Neural cell (in vitro differentiated cells): Measurements from ENCODE around the gene CERS3. TPM values are rescaled to one million over a fixed set of nuclear protein-coding genes. Genes with fewer than 3 reads are reported as not detected.

Source experiments
- H2AFZ ChIP-seq: fragments of 200-600, 300-800 bp; sonication (generic), shearing (Covaris generic); 2 replicates; pipeline ENCODE4 v1.6.0; 2014; ENCODE audit warnings: low read depth, mild to moderate bottlenecking, antibody characterized with exemption, low read length, moderate library complexity
- H3F3A ChIP-seq: fragments of 200-600 bp; shearing (Covaris generic); 2 replicates; pipeline ENCODE4 v1.6.1; 2016; ENCODE audit warnings: mild to moderate bottlenecking, moderate library complexity, mixed read lengths, antibody characterized with exemption, low read length; ENCODE audit not compliant: insufficient read depth, poor library complexity, severe bottlenecking
- H3K27ac ChIP-seq: fragments of 200-600, 300-800 bp; sonication (generic), shearing (Covaris generic); 2 replicates; pipeline ENCODE4 v1.5.1; 2014; ENCODE audit warnings: mild to moderate bottlenecking, low read length, moderate library complexity
- H3K27me3 ChIP-seq: fragments of 300-800, 200-600 bp; sonication (generic), shearing (Covaris generic); 2 replicates; pipeline ENCODE4 v1.6.0; 2014; ENCODE audit warnings: mild to moderate bottlenecking, low read depth, low read length, moderate library complexity; ENCODE audit not compliant: insufficient read depth
- H3K36me3 ChIP-seq: fragments of 300-800, 200-600 bp; sonication (generic), shearing (Covaris generic); 2 replicates; pipeline ENCODE4 v1.5.1; 2014; ENCODE audit warnings: mild to moderate bottlenecking, antibody characterized with exemption, low read length, moderate library complexity; ENCODE audit not compliant: insufficient read depth
- H3K4me2 ChIP-seq: fragments of 300-800, 200-600 bp; sonication (generic), shearing (Covaris generic); 2 replicates; pipeline ENCODE4 v1.6.0; 2014; ENCODE audit warnings: mild to moderate bottlenecking, low read length
- H3K4me3 ChIP-seq: fragments of 300-800, 200-600 bp; sonication (generic), shearing (Covaris generic); 2 replicates; pipeline ENCODE4 v1.5.1; 2014; ENCODE audit warnings: mild to moderate bottlenecking, low read length, moderate library complexity
- H3K79me2 ChIP-seq: fragments of 200-600 bp; shearing (Covaris generic); replicated peaks from 2 replicates; pipeline ENCODE4 v1.6.0; 2014; ENCODE audit warnings: mild to moderate bottlenecking, low read length, moderate library complexity; ENCODE audit not compliant: insufficient read depth
- H3K9ac ChIP-seq: fragments of 300-800, 200-600 bp; sonication (generic), shearing (Covaris generic); 2 replicates; pipeline ENCODE4 v1.6.1; 2016; ENCODE audit warnings: mild to moderate bottlenecking, low read length, mixed read lengths
- H3K9me2 ChIP-seq: fragments of 200-600 bp; shearing (Covaris generic); 2 replicates; pipeline ENCODE4 v1.6.1; 2016; ENCODE audit warnings: mild to moderate bottlenecking, low read length, mixed read lengths; ENCODE audit not compliant: insufficient read depth
- H3K9me3 ChIP-seq: fragments of 200-600, 300-800 bp; sonication (generic), shearing (Covaris generic); 2 replicates; pipeline ENCODE4 v1.6.1; 2016; ENCODE audit warnings: mild to moderate bottlenecking, mixed run types, low read length, moderate library complexity, mixed read lengths
- H4K20me1 ChIP-seq: fragments of 200-600 bp; shearing (Covaris generic); 2 replicates; pipeline ENCODE4 v1.6.1; 2016; ENCODE audit warnings: mild to moderate bottlenecking, mixed run types; ENCODE audit not compliant: insufficient read depth
- CTCF ChIP-seq: fragments of 450-650 bp; IDR thresholded peaks from 2 replicates; pipeline ENCODE4 v1.5.1; 2014; ENCODE audit warnings: antibody characterized with exemption, mild to moderate bottlenecking, moderate library complexity; ENCODE audit not compliant: poor library complexity, severe bottlenecking
- EP300 ChIP-seq: fragments of 450-650 bp; conservative IDR thresholded peaks from 2 replicates; pipeline ENCODE4 v1.6.1; 2014; ENCODE audit warnings: antibody characterized with exemption, mild to moderate bottlenecking, moderate library complexity; ENCODE audit not compliant: poor library complexity, severe bottlenecking
- EZH2 ChIP-seq: fragments of 200-600, 300-800 bp; shearing (Covaris generic), sonication (generic); IDR thresholded peaks from 2 replicates; pipeline ENCODE4 v1.6.1; 2014; ENCODE audit warnings: antibody characterized with exemption, low read length, borderline replicate concordance, mild to moderate bottlenecking; ENCODE audit not compliant: insufficient read depth, poor library complexity, severe bottlenecking
- MXI1 ChIP-seq: fragments of 450-650 bp; conservative IDR thresholded peaks from 2 replicates; pipeline ENCODE4 v1.6.1; 2014; ENCODE audit warnings: antibody characterized with exemption, mild to moderate bottlenecking; ENCODE audit not compliant: poor library complexity, severe bottlenecking
- POLR2AphosphoS5 ChIP-seq: IDR thresholded peaks from 2 replicates; pipeline ENCODE4 v1.6.1; 2012
- RAD21 ChIP-seq: fragments of 450-650 bp; conservative IDR thresholded peaks from 2 replicates; pipeline ENCODE4 v1.6.1; 2014; ENCODE audit warnings: antibody characterized with exemption, mild to moderate bottlenecking, moderate library complexity
- REST ChIP-seq: IDR thresholded peaks from 2 replicates; pipeline ENCODE4 v1.6.1; 2012; ENCODE audit warnings: borderline replicate concordance
- SMC3 ChIP-seq: fragments of 450-650 bp; conservative IDR thresholded peaks from 2 replicates; pipeline ENCODE4 v1.6.1; 2014; ENCODE audit warnings: antibody characterized with exemption, mild to moderate bottlenecking, moderate library complexity; ENCODE audit not compliant: poor library complexity
- TAF1 ChIP-seq: IDR thresholded peaks from 2 replicates; pipeline ENCODE4 v1.6.1; 2012; ENCODE audit warnings: low read depth
- polyA plus RNA-seq: library from polyadenylated mRNA; depleted of rRNA; stranded (reverse); fragments of >200 nt; gene quantifications from 2 replicates; pipeline ENCODE4 v1.2.3, GENCODE V29; 2014

The CERS3 gene
- polyA plus RNA-seq, 1 donor from 2014 or later: 0.27 TPM

- Histone ChIP-seq H3F3A (no peaks in the 10 kb centered on the region), H4K20me1 (no peaks in the 10 kb centered on the region), H3K4me2 (no peak overlapping the region), H3K27ac (no peak overlapping the region), H3K4me3 (no peak overlapping the region), H3K9me2 (no peaks in the 10 kb centered on the region), H3K79me2 (no peaks in the 10 kb centered on the region), H3K9ac (no peak overlapping the region), H2AFZ (no peak overlapping the region), H3K9me3 (no peaks in the 10 kb centered on the region), H3K36me3 (no peaks in the 10 kb centered on the region), H3K27me3 (no peaks in the 10 kb centered on the region)
- no peak for TF ChIP-seq REST
- TF ChIP-seq EP300: no peak
- no peak for TF ChIP-seq EZH2
- no peak for TF ChIP-seq SMC3
- TF ChIP-seq POLR2AphosphoS5: no peak
- no peak for TF ChIP-seq MXI1
- no peak for TF ChIP-seq CTCF
- no peak for TF ChIP-seq RAD21
- no peak for TF ChIP-seq TAF1
These were observed 8.6 kb upstream of the CERS3 start for GRCh38 chr15:100537331-100537730.

- Histone ChIP-seq H3K79me2 (no peaks in the 10 kb centered on the region), H3K4me3 (no peak overlapping the region), H4K20me1 (no peaks in the 10 kb centered on the region), H2AFZ (no peak overlapping the region), H3K36me3 (no peaks in the 10 kb centered on the region), H3K9me2 (no peaks in the 10 kb centered on the region), H3K27ac (no peak overlapping the region), H3K9me3 (no peaks in the 10 kb centered on the region), H3K4me2 (no peak overlapping the region), H3K9ac (no peak overlapping the region), H3F3A (no peaks in the 10 kb centered on the region), H3K27me3 (no peaks in the 10 kb centered on the region)
- TF ChIP-seq SMC3 (no peak), POLR2AphosphoS5 (no peak), TAF1 (no peak), EP300 (no peak), REST (no peak), RAD21 (no peak), CTCF (no peak), MXI1 (no peak), EZH2 (no peak)
These were observed 8.0 kb upstream of the CERS3 start for GRCh38 chr15:100536733-100537132.
